ENCODE results near the gene CCL5.
A peak's percentile ranks its signal among the peaks of the same experiment; 100 is the strongest.

The CCL5 gene

DNA sequence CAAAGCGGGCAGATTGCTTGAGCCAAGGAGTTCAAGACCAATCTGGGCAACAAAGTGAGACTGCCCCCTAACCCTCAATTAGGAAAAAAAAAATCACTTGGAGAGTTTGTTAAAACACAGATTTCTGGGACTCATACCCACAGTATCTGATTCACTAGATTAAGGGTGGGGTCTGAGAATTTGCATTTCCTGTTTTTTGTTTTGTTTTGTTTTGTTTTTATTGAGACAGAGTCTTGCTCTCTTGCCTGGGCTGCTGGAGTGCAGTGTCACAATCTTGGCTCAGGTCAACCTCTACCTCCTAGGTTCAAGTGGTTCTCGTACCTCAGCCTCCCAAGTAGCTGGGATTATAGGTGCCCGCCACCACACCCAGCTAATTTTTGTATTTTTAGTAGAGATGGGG lies 12.6 kb downstream of the CCL5 start:
- no peak for DNase-seq

DNA sequence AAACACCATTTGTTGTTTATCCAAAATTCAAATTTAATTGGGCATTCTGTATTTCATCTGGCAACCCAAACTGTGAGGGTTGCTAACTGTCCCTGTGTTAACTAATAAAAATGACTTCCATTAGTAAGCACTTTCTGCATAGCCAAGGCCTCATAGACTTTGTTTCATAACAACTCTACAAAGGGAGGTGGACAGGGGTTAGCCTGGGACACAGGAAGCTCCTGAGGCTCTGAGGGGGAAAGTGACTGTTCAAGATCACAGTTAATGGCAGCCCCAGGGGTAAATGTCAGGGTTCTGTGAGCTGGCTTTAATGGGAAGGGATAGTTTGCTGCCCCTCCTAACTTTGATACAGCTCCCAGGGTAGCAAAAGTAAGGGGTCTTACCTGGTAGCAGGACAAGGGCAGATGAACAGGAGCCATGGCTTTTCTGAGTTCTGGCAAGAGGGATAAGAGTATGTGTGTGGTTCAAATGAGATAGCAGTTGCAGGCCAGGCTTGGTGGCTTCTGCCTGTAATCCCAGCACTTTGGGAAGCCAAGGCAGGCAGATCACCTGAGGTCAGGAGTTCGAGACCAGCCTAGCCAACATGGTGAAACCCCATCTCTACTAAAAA lies 13.7 kb downstream of the CCL5 start:
- no peak for DNase-seq

GRCh38 chr17:35865412-35866340 lies 14.5 kb downstream of the CCL5 start:
- DNase-seq: no peak

DNA sequence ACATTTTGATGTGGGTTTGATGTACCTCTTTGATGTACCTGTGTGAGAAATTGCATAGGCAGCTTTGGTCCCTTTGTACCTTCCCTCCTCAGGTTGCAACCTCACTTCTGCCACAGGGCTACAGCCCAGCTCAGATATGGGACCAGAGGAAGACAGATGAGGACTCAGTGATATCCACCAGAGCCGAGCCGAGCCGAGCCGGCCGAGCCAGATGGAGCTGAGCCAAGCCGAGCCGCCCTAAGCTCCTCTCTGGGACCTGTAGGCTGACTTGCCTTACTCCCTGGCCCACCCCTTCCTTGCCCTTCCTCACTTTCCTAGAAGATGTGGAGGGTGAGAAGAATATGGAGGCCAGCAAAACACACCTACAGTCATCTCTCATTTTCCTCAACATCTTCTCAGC lies 15.3 kb downstream of the CCL5 start:
- no peak for DNase-seq

GRCh38 chr17:35856603-35857002 lies 23.6 kb downstream of the CCL5 start:
- no peak for DNase-seq

- no peak for DNase-seq
Measured at GRCh38 chr17:35855965-35856364, 24.2 kb downstream of the CCL5 start.

DNA sequence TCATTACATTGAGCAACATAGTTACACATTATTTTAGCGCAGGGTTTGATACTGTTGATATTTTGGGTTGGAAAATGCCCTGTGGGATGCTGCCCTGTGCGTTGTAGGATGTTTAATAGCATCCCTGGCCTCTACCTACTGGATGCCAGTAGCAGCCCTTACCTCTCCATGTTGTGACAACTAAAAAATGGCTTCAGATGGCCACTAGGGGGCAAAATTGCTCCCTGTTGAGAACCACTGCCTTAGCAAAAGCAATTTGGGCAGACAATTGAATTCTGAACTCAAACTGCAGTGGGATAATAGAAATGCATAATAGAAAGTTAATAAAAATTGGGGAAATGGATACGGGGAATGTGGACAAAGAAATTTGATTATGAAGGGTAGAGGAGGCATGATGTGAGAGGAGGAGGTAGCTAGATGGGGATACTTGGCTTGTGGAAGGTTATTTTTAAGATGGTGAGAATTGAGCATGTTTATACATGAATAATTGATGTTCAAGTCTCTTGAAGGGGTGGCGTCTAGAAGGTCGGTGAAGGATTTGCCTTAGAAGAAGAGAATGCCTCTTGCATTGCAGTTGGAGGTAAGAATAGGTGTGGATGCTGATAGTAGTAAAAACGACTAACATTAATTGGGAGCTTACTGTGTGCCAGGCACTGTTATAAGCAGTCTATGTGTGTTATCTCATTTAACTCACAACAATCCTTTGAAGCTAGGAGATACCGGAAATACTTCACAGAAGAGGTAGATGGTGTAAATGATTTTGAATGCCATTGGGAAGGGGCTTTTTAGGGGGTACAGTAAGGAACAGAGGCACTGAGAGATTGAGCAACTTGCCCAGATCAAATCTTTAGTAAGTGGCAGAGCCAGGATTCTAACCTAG lies 30.5 kb downstream of the CCL5 start:
- peak; percentile 52 for DNase-seq

- no peak for DNase-seq
Measured at GRCh38 chr17:35847633-35848373, 32.4 kb downstream of the CCL5 start.

- no peak for DNase-seq
Measured at GRCh38 chr17:35847006-35847405, 33.2 kb downstream of the CCL5 start.

DNA sequence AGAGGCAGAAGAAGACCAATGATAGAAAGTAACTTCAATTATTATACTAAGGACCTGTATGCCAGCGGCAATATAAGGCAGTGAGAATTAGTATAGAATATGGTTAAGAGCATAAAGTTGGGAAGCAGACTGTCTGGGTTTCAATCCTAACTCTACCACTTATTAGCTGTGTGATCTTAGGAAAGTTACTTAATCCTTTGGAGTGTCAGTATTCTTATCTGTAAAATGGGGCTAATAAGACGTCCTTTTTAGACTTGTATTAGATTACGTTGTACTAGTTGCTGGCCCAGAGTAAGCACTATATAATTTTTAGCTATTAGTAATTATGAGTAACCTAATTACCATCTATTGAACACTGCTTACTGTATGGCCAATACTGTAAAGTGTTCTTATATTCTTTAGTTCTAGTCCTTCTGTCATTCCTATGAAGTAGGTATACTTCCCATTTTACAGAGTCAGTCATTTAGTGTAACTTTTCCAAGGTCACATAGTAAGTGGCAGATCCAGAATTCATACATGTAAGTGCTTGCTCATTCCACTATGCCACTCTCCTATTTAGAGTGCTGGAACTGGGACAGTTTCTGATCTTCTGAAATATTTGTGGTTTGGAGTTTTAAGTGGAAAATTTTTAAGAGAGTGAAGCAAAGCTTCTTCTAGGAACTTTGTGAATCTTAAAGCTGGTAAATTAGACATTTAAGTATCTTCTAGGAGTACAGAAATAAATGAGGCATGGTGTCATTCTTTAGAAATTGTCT lies 33.9 kb downstream of the CCL5 start:
- no peak for DNase-seq

DNA sequence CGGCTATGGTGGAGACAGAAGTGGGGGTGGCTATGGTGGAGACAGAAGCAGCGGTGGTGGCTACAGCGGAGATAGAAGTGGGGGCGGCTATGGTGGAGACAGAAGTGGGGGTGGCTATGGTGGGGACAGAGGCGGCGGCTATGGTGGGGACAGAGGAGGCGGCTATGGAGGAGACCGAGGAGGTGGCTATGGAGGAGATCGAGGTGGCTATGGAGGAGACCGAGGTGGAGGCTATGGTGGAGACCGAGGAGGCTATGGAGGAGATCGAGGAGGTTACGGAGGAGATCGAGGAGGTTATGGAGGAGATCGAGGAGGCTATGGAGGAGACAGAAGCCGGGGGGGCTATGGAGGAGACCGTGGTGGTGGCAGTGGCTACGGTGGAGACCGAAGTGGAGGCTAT lies 35.6 kb downstream of the CCL5 start:
- DNase-seq: no peak

DNA sequence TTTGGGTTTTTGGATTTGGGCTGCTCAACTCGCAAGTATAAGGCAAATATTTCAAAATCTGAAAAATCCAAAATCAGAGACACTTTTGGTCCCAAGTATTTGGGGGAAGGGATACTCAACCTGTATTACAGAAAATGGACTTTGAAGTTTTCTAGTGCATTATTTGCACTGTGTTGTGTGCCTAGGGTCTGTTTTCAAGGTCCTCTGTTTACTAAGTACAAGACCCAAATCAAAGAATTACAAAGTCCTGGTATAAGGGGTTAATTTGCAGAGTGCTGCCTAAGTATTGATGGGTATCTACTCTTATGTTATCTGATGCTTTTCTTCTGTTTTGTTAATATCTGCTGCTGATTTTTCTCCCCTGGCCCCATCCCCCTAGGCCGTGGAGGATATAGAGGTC lies 36.5 kb downstream of the CCL5 start:
- DNase-seq: no peak

- no peak for DNase-seq
Measured at GRCh38 chr17:35842239-35842638, 37.9 kb downstream of the CCL5 start.

DNA sequence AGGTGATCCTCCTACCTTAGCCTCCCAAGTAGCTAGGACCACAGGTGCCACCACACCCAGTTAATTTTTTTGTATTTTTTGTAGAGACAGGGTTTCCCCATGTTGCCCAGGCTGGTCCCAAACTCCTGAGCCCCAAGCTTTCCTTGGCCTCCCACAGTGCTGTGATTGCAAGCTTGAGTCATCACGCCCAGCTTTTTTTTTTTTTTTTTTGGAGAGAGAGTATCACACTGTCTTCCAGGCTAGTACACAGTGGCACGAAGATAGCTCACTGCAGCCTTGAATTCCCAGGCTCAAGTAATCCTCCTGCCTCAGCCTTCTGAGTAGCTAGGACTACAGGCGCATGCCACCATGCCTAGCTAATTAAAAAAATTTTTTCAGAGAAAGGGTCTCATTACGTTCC lies 38.7 kb downstream of the CCL5 start:
- no peak for DNase-seq

- no peak for DNase-seq
Measured at GRCh38 chr17:35841101-35841500, 39.1 kb downstream of the CCL5 start.

GRCh38 chr17:35825206-35825605 lies 55.0 kb downstream of the CCL5 start:
- no peak for DNase-seq
